A549 treated with GW870086 at 1 μM for 4 hours (cell line): ENCODE measurements around the gene EIF4E. TPM values are rescaled to one million over a fixed set of nuclear protein-coding genes. Genes with fewer than 3 reads are reported as not detected.

Source experiments
- total RNA-seq: library from RNA; stranded (reverse); fragments of 200-300 nt; extraction: Qiagen RNA extraction; gene quantifications from 5 replicates; pipeline ENCODE4 v1.2.3, GENCODE V29; 2022; ENCODE audit warnings: low read depth

EIF4E gene
- 72.4 to 126 TPM (median 79.4 TPM) in 5 replicates for total RNA-seq

GRCh38 chr4:98928505-98929340 lies at the start of gene EIF4E:
Gene EIF4E, minus strand, starts transcription at chr4:98929133. Its CDS starts 21 bp downstream, at chr4:98929112.

Other genes with a start within 250 kb of the EIF4E start
- 49.2 to 55.9 TPM (median 52.4 TPM) in 5 replicates for gene METAP1, start 66.6 kb upstream of the EIF4E start, total RNA-seq
- gene ADH5, start 159.7 kb upstream of the EIF4E start, total RNA-seq, result 105 to 137 TPM (median 106 TPM) in 5 replicates
- not detected in 5 replicates for gene ADH4, start 215.2 kb upstream of the EIF4E start, total RNA-seq